Muscle of leg (tissue), 11 donors: ENCODE results near the gene TRIB2. TPM values are rescaled to one million over a fixed set of nuclear protein-coding genes. Genes with fewer than 3 reads are reported as not detected.

Source experiments
- DNase-seq: peaks from one replicate; pipeline ENCODE4 v3.0.0; 2013
- H3K27ac ChIP-seq: one replicate; pipeline ENCODE4 v1.5.1; 2013; ENCODE audit warnings: mild to moderate bottlenecking, low read length, control low read depth
- H3K27me3 ChIP-seq: one replicate; pipeline ENCODE4 v1.6.1; 2013; ENCODE audit warnings: low read length; ENCODE audit not compliant: control insufficient read depth, insufficient read depth
- H3K36me3 ChIP-seq: one replicate; pipeline ENCODE4 v1.6.1; 2013; ENCODE audit warnings: low read length; ENCODE audit not compliant: control insufficient read depth, insufficient read depth
- H3K4me1 ChIP-seq: one replicate; pipeline ENCODE4 v1.6.1; 2013; ENCODE audit warnings: low read length; ENCODE audit not compliant: control insufficient read depth, insufficient read depth
- H3K4me3 ChIP-seq: one replicate; pipeline ENCODE4 v1.5.1; 2013; ENCODE audit warnings: low read length, control low read depth
- H3K9me3 ChIP-seq: replicated peaks from 2 replicates; pipeline ENCODE4 v1.6.1; 2013; ENCODE audit warnings: low read depth, low read length; ENCODE audit not compliant: control insufficient read depth
- WGBS: methylation state at CpG from one replicate; pipeline ENCODE4 v1.1.5; 2013; ENCODE audit warnings: missing lambda C conversion rate; ENCODE audit not compliant: insufficient coverage; 5-methylcytosine and 5-hydroxymethylcytosine counted together
- polyA plus RNA-seq, 8 donors: library from polyadenylated mRNA; unstranded; fragments of 120-200 nt; gene quantifications; one replicate each; pipeline versions ENCODE4 v1.2.1 to v1.2.3, GENCODE V29; 2013; ENCODE audit warnings: inconsistent platforms in 1 of 8, low replicate concordance in 1 of 8; ENCODE audit not compliant: insufficient read length in 8 of 8, insufficient read depth in 1 of 8
- total RNA-seq: library from RNA; stranded (reverse); fragments of 120-200 nt; gene quantifications from one replicate; pipeline ENCODE4 v1.2.4, GENCODE V29; 2013

Gene TRIB2
- total and polyA plus RNA-seq, 9 donors = 36.1 to 93.7 (median 64.2) TPM

GRCh38 chr2:12693509-12693908, 23.2 kb upstream of the TRIB2 start:
- Histone ChIP-seq H3K4me1 (no peaks in the 10 kb centered on the region), H3K4me3 (no peak overlapping the region), H3K36me3 (no peaks in the 10 kb centered on the region), H3K27ac (no peak overlapping the region), H3K27me3 (no peaks in the 10 kb centered on the region), H3K9me3 (peaks cover 12% of the 10 kb centered on the region)
- WGBS = 80% methylated on average over 1 of the region's 4 CpGs
- no peak for DNase-seq

- WGBS = no CpG with 5 or more reads among the region's 1 CpG
Measured at GRCh38 chr2:12694990-12695774, 21.6 kb upstream of the TRIB2 start.

GRCh38 chr2:12697617-12698016, 19.1 kb upstream of the TRIB2 start:
- no peak overlapping the region for H3K27ac ChIP-seq
- H3K9me3 ChIP-seq = no peaks in the 10 kb centered on the region
- no peaks in the 10 kb centered on the region for H3K36me3 ChIP-seq
- H3K27me3 ChIP-seq = peaks cover 2% of the 10 kb centered on the region
- H3K4me3 ChIP-seq = no peak overlapping the region
- H3K4me1 ChIP-seq = peaks cover 5% of the 10 kb centered on the region
- WGBS = no CpG with 5 or more reads among the region's 2 CpGs
- no peak for DNase-seq

More at GRCh38 chr2:12694990-12695774, 21.6 kb upstream of the TRIB2 start:
- H3K27ac ChIP-seq = no peak overlapping the region
- H3K4me3 ChIP-seq = no peak overlapping the region
- DNase-seq = no peak
- no peaks in the 10 kb centered on the region for H3K27me3 ChIP-seq
- H3K4me1 ChIP-seq = no peaks in the 10 kb centered on the region
- peaks cover 7% of the 10 kb centered on the region for H3K9me3 ChIP-seq
- no peaks in the 10 kb centered on the region for H3K36me3 ChIP-seq

- no CpG with 5 or more reads among the region's 1 CpG for WGBS
- no peak overlapping the region for H3K27ac ChIP-seq
- H3K36me3 ChIP-seq = no peaks in the 10 kb centered on the region
- no peak for DNase-seq
- peaks cover 2% of the 10 kb centered on the region for H3K27me3 ChIP-seq
- H3K4me3 ChIP-seq = no peak overlapping the region
- H3K4me1 ChIP-seq = peaks cover 10% of the 10 kb centered on the region
- H3K9me3 ChIP-seq = peaks cover 4% of the 10 kb centered on the region
Measured at GRCh38 chr2:12700989-12701388, 15.7 kb upstream of the TRIB2 start.

- Histone ChIP-seq H3K4me1 (peaks cover 10% of the 10 kb centered on the region), H3K4me3 (no peak overlapping the region), H3K27me3 (peaks cover 2% of the 10 kb centered on the region), H3K27ac (peak overlapping the region; percentile 81), H3K36me3 (no peaks in the 10 kb centered on the region), H3K9me3 (peaks cover 4% of the 10 kb centered on the region)
- no CpG with 5 or more reads among the region's 5 CpGs for WGBS
- DNase-seq = no peak
Measured at GRCh38 chr2:12701786-12702167, 15.0 kb upstream of the TRIB2 start.

GRCh38 chr2:12702168-12703121, 14.3 kb upstream of the TRIB2 start:
- H3K27me3 ChIP-seq = peaks cover 2% of the 10 kb centered on the region
- peak; percentile 95 for DNase-seq
- peaks cover 4% of the 10 kb centered on the region for H3K9me3 ChIP-seq
- no CpG with 5 or more reads among the region's 7 CpGs for WGBS
- no peaks in the 10 kb centered on the region for H3K36me3 ChIP-seq
- H3K4me1 ChIP-seq = peaks cover 10% of the 10 kb centered on the region
- H3K27ac ChIP-seq = peak overlapping the region; percentile 81
- H3K4me3 ChIP-seq = no peak overlapping the region

GRCh38 chr2:12704378-12704777, 12.4 kb upstream of the TRIB2 start:
- H3K27ac ChIP-seq = no peak overlapping the region
- peaks cover 4% of the 10 kb centered on the region for H3K9me3 ChIP-seq
- H3K27me3 ChIP-seq = peaks cover 2% of the 10 kb centered on the region
- no peak for DNase-seq
- peaks cover 10% of the 10 kb centered on the region for H3K4me1 ChIP-seq
- H3K36me3 ChIP-seq = no peaks in the 10 kb centered on the region
- H3K4me3 ChIP-seq = no peak overlapping the region

GRCh38 chr2:12705230-12705629, 11.5 kb upstream of the TRIB2 start:
- no peaks in the 10 kb centered on the region for H3K36me3 ChIP-seq
- H3K4me1 ChIP-seq = peaks cover 10% of the 10 kb centered on the region
- peaks cover 2% of the 10 kb centered on the region for H3K27me3 ChIP-seq
- H3K4me3 ChIP-seq = no peak overlapping the region
- DNase-seq = no peak
- H3K9me3 ChIP-seq = peaks cover 4% of the 10 kb centered on the region
- WGBS = 100% methylated on average over 1 of the region's 1 CpG
- no peak overlapping the region for H3K27ac ChIP-seq

- no peak for DNase-seq
- 100% methylated on average over 1 of the region's 2 CpGs for WGBS
Measured at GRCh38 chr2:12705742-12706141, 11.0 kb upstream of the TRIB2 start.

GRCh38 chr2:12708508-12709206, 8.1 kb upstream of the TRIB2 start:
- Histone ChIP-seq H3K4me1 (peaks cover 3% of the 10 kb centered on the region), H3K9me3 (peaks cover 4% of the 10 kb centered on the region), H3K27ac (no peak overlapping the region), H3K4me3 (no peak overlapping the region), H3K27me3 (no peaks in the 10 kb centered on the region), H3K36me3 (no peaks in the 10 kb centered on the region)
- WGBS = 77% methylated on average over 5 of the region's 8 CpGs
- DNase-seq = no peak

More at GRCh38 chr2:12705742-12706141, 11.0 kb upstream of the TRIB2 start:
- Histone ChIP-seq H3K27ac (no peak overlapping the region), H3K36me3 (no peaks in the 10 kb centered on the region), H3K9me3 (peaks cover 4% of the 10 kb centered on the region), H3K4me1 (peaks cover 10% of the 10 kb centered on the region), H3K27me3 (peaks cover 2% of the 10 kb centered on the region), H3K4me3 (no peak overlapping the region)
